GM12878 (cell line): ENCODE measurements around the gene EFCAB9. TPM values are rescaled to one million over a fixed set of nuclear protein-coding genes. Genes with fewer than 3 reads are reported as not detected.

Experiments used
- BACH1 ChIP-seq: fragments of 450-650 bp; IDR thresholded peaks from 2 replicates; pipeline ENCODE4 v1.6.1; 2017; ENCODE audit warnings: mild to moderate bottlenecking, borderline replicate concordance
- BCL11A ChIP-seq: IDR thresholded peaks from 2 replicates; pipeline ENCODE4 v1.6.1; 2011; ENCODE audit warnings: low read depth, low read length
- CTCF ChIP-seq, 3 experiments: IDR thresholded peaks in 2 of 3; conservative IDR thresholded peaks in 1 of 3; 2 replicates each; pipeline ENCODE4 v1.5.1; 2011; ENCODE audit warnings: low read depth in 3 of 3, low read length in 3 of 3, mild to moderate bottlenecking in 3 of 3, control low read depth in 2 of 3, moderate library complexity in 2 of 3, inconsistent platforms in 1 of 3, mixed read lengths in 1 of 3; ENCODE audit not compliant: control insufficient read depth in 2 of 3, insufficient read depth in 1 of 3; ENCODE audit errors: extremely low read depth in 1 of 3
- E2F4 ChIP-seq: IDR thresholded peaks from 2 replicates; pipeline ENCODE4 v1.6.1; 2012; ENCODE audit warnings: low read depth, low read length, improper control_type of control experiment
- ESRRA ChIP-seq: IDR thresholded peaks from 2 replicates; pipeline ENCODE4 v1.6.1; 2012; ENCODE audit warnings: mild to moderate bottlenecking, low read length, improper control_type of control experiment
- FOS ChIP-seq: IDR thresholded peaks from 3 replicates; pipeline ENCODE4 v1.6.1; 2011; ENCODE audit warnings: borderline replicate concordance; ENCODE audit not compliant: insufficient read length; ENCODE audit errors: extremely low read depth
- FOXK2 ChIP-seq: fragments of 450-650 bp; IDR thresholded peaks from 2 replicates; pipeline ENCODE4 v1.6.1; 2017; ENCODE audit warnings: mild to moderate bottlenecking, moderate library complexity
- FOXM1 ChIP-seq: IDR thresholded peaks from 2 replicates; pipeline ENCODE4 v1.6.1; 2012; ENCODE audit warnings: low read depth, mild to moderate bottlenecking, inconsistent platforms, low read length, moderate library complexity
- HDAC2 ChIP-seq: fragments of 200-600 bp; sonication (generic); IDR thresholded peaks from 2 replicates; pipeline ENCODE4 v1.6.1; 2017
- JUND ChIP-seq: IDR thresholded peaks from 2 replicates; pipeline ENCODE4 v1.6.1; 2012; ENCODE audit warnings: low read depth, mild to moderate bottlenecking, low read length, improper control_type of control experiment, moderate library complexity
- MEF2B ChIP-seq: fragments of 450-650 bp; IDR thresholded peaks from 2 replicates; pipeline ENCODE4 v1.6.1; 2018; ENCODE audit warnings: mild to moderate bottlenecking, moderate library complexity; ENCODE audit not compliant: partially characterized antibody, poor library complexity, severe bottlenecking
- SPI1 ChIP-seq: IDR thresholded peaks from 2 replicates; pipeline ENCODE4 v1.6.1; 2011; ENCODE audit warnings: low read depth, mild to moderate bottlenecking, low read length, moderate library complexity, borderline replicate concordance; ENCODE audit not compliant: insufficient read depth
- SRF ChIP-seq, 2 experiments: IDR thresholded peaks; 2 replicates each; pipeline ENCODE4 v1.6.1; 2011; ENCODE audit warnings: low read depth in 2 of 2, low read length in 2 of 2, mild to moderate bottlenecking in 1 of 2, moderate library complexity in 1 of 2
- SUPT20H ChIP-seq: IDR thresholded peaks from 2 replicates; pipeline ENCODE4 v1.6.1; 2011; ENCODE audit warnings: low read depth, mild to moderate bottlenecking, low read length, moderate library complexity, borderline replicate concordance; ENCODE audit not compliant: control insufficient read depth
- ZNF207 ChIP-seq: fragments of 450-650 bp; IDR thresholded peaks from 2 replicates; pipeline ENCODE4 v1.6.1; 2014; ENCODE audit warnings: antibody characterized with exemption, mild to moderate bottlenecking, borderline replicate concordance
- ZNF24 ChIP-seq: fragments of 450-650 bp; IDR thresholded peaks from 2 replicates; pipeline ENCODE4 v1.6.1; 2017; ENCODE audit warnings: antibody characterized with exemption, mild to moderate bottlenecking
- polyA plus RNA-seq, 11 experiments: library from polyadenylated mRNA; depleted of rRNA in 4 of 11; unstranded in 6 of 11; stranded (reverse) in 5 of 11; fragments of >200 nt; fragmentation: Nextera tagmentation in 4 of 11; fragmentation: Illumina TruSeq in 1 of 11; extraction: Ambion mirVana in 4 of 11; extraction: Trizol in 1 of 11; gene quantifications; 1 replicate in 1 of 11; 2 replicates in 10 of 11; pipeline versions ENCODE4 v1.2.1 to v1.2.3, GENCODE V29; 2011 to 2016; ENCODE audit warnings: inconsistent platforms in 2 of 11, missing spikeins in 2 of 11, low read depth in 1 of 11
- total RNA-seq, 4 experiments: library from RNA; depleted of rRNA in 3 of 4; stranded (reverse); fragments of >200 nt in 3 of 4; fragmentation: Illumina TruSeq in 1 of 4; extraction: Trizol in 1 of 4; gene quantifications; 2 replicates each; pipeline versions ENCODE4 v1.2.1 to v1.2.3, GENCODE V29; 2013 to 2021
- TF ChIP-seq, protein P1 (sequence below): fragments of 450-650 bp; IDR thresholded peaks from 2 replicates; pipeline ENCODE4 v1.6.1; 2016; ENCODE audit warnings: mild to moderate bottlenecking
- TF ChIP-seq, protein P2 (sequence below): fragments of 450-650 bp; IDR thresholded peaks from 2 replicates; pipeline ENCODE4 v1.6.1; 2017; ENCODE audit warnings: mild to moderate bottlenecking, moderate library complexity
- TF ChIP-seq, protein P3 (sequence below): IDR thresholded peaks from 2 replicates; pipeline ENCODE4 v1.6.1; 2011; ENCODE audit warnings: borderline replicate concordance, low read depth, mild to moderate bottlenecking, moderate library complexity, mixed read lengths, low read length; ENCODE audit not compliant: insufficient read depth; ENCODE audit errors: extremely low read length

The EFCAB9 gene
- total and polyA plus RNA-seq, 10 of the 15 experiments (the other 5 are each of a cell fraction or from before 2014, with no cell fraction given): 0.73 TPM; not detected in 9

DNA sequence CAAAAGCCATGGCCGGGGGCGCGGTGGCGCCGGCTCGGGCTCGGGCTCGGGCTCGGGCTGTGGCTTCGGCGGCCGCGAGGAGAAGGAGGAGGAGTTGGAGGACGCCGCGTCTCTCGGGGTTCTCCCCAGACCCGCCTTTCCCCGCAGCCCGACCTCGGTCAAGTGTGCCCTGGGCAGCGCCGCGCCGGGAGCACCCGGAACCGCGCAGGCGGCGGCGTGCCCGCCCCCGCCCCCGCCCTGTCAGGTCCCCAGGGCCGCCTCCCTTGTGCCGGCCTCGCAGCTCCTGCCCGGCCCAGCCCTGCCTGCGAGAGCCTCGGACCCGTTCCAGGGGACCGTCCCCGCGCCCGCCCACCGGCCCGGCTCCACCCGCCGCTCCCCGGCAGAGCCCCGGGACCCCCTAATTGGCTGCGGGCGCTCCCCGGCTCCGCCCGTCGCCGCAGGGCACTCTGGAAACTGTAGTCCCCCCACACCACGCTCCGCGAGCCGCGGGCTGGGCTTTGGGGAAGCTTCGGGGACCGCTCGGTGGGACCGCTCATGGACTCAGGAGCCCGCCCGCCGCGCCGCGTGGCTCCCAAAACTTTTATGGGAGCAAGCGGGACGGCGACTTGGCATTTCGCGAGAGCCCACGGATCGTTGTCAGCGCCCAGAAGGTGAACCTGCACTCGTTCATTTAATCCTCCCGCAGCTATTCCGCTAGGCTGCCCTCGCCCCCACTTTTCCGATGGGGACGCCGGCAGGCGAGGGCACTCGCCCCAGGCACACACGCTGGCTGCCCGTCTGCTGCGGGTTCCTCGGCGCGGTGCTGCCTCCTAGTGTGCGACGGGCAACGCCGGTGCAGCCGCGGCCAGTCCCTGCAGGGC is 5.7 kb upstream of the EFCAB9 start, which contains the start of gene STK10 (continued):
- TF ChIP-seq E2F4: no peak
- TF ChIP-seq FOS: no peak
- peak; percentile 80 to 99 (median 89); a peak in 5 of 6 replicates for TF ChIP-seq CTCF (IDR thresholded peaks at IDR 0.05 in 2 of 3, conservative IDR thresholded peaks at IDR 0.05 in 1 of 3; ENCODE audit: control insufficient read depth in 2 of 3, extremely low read depth in 1 of 3, insufficient read depth in 1 of 3, low read depth in 3 of 3, low read length in 3 of 3)
- TF ChIP-seq SUPT20H: no peak
- no peak for TF ChIP-seq SPI1
- TF ChIP-seq, protein P1, sequence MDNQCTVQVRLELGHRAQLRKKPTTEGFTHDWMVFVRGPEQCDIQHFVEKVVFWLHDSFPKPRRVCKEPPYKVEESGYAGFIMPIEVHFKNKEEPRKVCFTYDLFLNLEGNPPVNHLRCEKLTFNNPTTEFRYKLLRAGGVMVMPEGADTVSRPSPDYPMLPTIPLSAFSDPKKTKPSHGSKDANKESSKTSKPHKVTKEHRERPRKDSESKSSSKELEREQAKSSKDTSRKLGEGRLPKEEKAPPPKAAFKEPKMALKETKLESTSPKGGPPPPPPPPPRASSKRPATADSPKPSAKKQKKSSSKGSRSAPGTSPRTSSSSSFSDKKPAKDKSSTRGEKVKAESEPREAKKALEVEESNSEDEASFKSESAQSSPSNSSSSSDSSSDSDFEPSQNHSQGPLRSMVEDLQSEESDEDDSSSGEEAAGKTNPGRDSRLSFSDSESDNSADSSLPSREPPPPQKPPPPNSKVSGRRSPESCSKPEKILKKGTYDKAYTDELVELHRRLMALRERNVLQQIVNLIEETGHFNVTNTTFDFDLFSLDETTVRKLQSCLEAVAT: 0 out of 2 replicates have a peak, but pooled peaks have one; percentile 43
- peak; percentile 39; the same call in 1 of the 2 replicates for TF ChIP-seq BACH1
- peak; percentile 23 for TF ChIP-seq MEF2B
- no peak for TF ChIP-seq FOXM1
- no peak for TF ChIP-seq JUND
- peak; percentile 75; the same call in 1 of the 2 replicates for TF ChIP-seq ZNF207
- TF ChIP-seq, protein P2, sequence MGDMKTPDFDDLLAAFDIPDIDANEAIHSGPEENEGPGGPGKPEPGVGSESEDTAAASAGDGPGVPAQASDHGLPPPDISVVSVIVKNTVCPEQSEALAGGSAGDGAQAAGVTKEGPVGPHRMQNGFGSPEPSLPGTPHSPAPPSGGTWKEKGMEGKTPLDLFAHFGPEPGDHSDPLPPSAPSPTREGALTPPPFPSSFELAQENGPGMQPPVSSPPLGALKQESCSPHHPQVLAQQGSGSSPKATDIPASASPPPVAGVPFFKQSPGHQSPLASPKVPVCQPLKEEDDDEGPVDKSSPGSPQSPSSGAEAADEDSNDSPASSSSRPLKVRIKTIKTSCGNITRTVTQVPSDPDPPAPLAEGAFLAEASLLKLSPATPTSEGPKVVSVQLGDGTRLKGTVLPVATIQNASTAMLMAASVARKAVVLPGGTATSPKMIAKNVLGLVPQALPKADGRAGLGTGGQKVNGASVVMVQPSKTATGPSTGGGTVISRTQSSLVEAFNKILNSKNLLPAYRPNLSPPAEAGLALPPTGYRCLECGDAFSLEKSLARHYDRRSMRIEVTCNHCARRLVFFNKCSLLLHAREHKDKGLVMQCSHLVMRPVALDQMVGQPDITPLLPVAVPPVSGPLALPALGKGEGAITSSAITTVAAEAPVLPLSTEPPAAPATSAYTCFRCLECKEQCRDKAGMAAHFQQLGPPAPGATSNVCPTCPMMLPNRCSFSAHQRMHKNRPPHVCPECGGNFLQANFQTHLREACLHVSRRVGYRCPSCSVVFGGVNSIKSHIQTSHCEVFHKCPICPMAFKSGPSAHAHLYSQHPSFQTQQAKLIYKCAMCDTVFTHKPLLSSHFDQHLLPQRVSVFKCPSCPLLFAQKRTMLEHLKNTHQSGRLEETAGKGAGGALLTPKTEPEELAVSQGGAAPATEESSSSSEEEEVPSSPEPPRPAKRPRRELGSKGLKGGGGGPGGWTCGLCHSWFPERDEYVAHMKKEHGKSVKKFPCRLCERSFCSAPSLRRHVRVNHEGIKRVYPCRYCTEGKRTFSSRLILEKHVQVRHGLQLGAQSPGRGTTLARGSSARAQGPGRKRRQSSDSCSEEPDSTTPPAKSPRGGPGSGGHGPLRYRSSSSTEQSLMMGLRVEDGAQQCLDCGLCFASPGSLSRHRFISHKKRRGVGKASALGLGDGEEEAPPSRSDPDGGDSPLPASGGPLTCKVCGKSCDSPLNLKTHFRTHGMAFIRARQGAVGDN: peak; percentile 35; the same call in 1 of the 2 replicates
- no peak for TF ChIP-seq BCL11A
- no peak for TF ChIP-seq FOXK2
- TF ChIP-seq ESRRA: no peak
- TF ChIP-seq, protein P3, sequence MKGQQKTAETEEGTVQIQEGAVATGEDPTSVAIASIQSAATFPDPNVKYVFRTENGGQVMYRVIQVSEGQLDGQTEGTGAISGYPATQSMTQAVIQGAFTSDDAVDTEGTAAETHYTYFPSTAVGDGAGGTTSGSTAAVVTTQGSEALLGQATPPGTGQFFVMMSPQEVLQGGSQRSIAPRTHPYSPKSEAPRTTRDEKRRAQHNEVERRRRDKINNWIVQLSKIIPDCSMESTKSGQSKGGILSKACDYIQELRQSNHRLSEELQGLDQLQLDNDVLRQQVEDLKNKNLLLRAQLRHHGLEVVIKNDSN: no peak
- peak; percentile 5; the same call in 1 of the 2 replicates for TF ChIP-seq ZNF24
- no peak for TF ChIP-seq SRF (IDR thresholded peaks at IDR 0.05; ENCODE audit: low read depth in 2 of 2, low read length in 2 of 2)
- TF ChIP-seq HDAC2: no peak
